Activated CD8-positive, alpha-beta memory T cell treated with anti-CD3 and anti-CD28 coated beads, Interleukin-2, amount 10 ng/mL, durations not matched to agents 7 days and 5 days (primary cell): ENCODE results near the gene CSDE1. TPM values are rescaled to one million over a fixed set of nuclear protein-coding genes. Genes with fewer than 3 reads are reported as not detected.

ENCODE experiments used
- total RNA-seq, 2 experiments: library from RNA; stranded (reverse); gene quantifications; one replicate each; pipeline ENCODE4 v1.2.3, GENCODE V29; 2021

Gene CSDE1
- total RNA-seq, 2 experiments from 2014 or later = 331 to 410 TPM

Other genes starting within 250 kb of the CSDE1 start
- gene TRIM33, start 246.8 kb downstream of the CSDE1 start, total RNA-seq = 10 to 100 TPM; 39.0 to 40.1 TPM
- gene BCAS2, start 176.4 kb downstream of the CSDE1 start, total RNA-seq = 10 to 100 TPM; 36.3 to 44.1 TPM
- under 1 TPM; 0.29 to 0.35 TPM for gene DENND2C, start 87.9 kb downstream of the CSDE1 start, total RNA-seq
- not detected for gene AMPD1, start 62.4 kb downstream of the CSDE1 start, total RNA-seq
- 10 to 100 TPM; 39.7 to 58.7 TPM for gene NRAS, start 41.2 kb downstream of the CSDE1 start, total RNA-seq
- 10 to 100 TPM; 62.7 to 71.0 TPM for gene SIKE1, start 22.7 kb upstream of the CSDE1 start, total RNA-seq
- gene SYCP1, start 96.9 kb upstream of the CSDE1 start, total RNA-seq = not detected